SKM-1 treated with dmso at 0.1 percent for 144 hours (cell line): Measurements from ENCODE around the gene GOLGA8M.
"Not testable (repeated sequence)": the region's sequence is repeated elsewhere in the genome, so short reads cannot be mapped to it uniquely, and the experiment has no call there.

Source experiments
- DNase-seq: peaks from one replicate; lab custom pipeline; 2025; ENCODE audit not compliant: unreplicated experiment; lab: John Stamatoyannopoulos, UW

The GOLGA8M gene

DNA sequence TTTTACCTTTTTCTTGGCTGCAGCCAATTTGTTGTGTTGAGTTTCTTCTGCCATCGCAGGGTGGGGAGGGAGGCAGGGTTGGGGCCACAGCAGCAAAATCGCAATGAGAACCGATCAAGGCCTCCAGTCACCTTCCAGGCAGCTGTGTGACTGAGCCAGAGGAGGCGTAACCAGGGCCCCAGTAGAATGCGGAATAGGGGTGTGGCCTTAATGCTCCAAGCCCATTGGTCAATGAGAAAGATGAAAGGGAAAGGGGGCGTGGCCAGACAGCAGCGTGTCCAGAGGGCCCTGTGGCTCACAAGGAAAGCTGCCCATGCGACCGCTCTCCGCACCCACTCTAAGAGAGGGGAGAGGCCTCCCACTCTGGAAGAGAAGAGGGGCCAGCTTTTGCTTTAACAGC, at the start of gene GOLGA8M:
TSS of gene GOLGA8M (minus strand) at position 152 of the 400 bp plus-strand sequence. CDS start at position 54, 98 bp downstream.
- DNase-seq = not testable (repeated sequence)

GRCh38 chr15:28742890-28743289, 30.7 kb upstream of the GOLGA8M start:
- not testable (repeated sequence) for DNase-seq

DNA sequence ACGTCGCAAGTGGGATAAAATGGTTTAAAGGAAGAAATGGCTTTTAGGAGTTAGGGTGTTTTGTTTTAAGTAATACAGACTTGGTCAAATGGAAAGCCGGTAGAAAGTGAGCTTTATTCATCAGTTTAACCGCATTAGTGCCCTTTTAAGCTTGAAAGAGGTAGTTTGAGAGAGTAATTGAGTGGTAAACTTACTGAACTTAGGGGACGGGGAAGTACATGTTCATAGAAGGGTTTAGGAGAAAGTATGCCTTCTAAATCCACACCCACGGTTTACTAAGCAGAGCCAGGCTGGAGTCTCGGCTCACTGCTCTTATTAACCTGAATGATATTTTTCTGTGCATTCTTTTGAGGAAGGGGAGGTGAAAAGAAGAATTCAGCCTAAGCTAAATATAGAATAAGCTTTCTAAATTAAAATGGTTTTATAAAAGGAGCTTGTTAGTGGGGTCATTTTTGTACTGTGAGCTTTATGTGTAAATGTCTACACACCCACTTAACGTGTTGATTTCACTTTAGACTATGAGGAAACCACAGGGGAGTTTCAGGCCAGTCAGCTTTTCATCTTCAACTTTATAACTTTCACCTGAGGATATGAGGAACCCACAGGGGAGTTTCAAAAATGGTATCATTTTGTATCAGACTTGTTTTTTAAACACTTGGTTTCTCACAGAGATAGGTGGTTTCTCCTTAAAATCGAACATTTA, 26.5 kb upstream of the GOLGA8M start:
- not testable (repeated sequence) for DNase-seq

GRCh38 chr15:28738200-28738561, 26.0 kb upstream of the GOLGA8M start:
- not testable (repeated sequence) for DNase-seq

DNA sequence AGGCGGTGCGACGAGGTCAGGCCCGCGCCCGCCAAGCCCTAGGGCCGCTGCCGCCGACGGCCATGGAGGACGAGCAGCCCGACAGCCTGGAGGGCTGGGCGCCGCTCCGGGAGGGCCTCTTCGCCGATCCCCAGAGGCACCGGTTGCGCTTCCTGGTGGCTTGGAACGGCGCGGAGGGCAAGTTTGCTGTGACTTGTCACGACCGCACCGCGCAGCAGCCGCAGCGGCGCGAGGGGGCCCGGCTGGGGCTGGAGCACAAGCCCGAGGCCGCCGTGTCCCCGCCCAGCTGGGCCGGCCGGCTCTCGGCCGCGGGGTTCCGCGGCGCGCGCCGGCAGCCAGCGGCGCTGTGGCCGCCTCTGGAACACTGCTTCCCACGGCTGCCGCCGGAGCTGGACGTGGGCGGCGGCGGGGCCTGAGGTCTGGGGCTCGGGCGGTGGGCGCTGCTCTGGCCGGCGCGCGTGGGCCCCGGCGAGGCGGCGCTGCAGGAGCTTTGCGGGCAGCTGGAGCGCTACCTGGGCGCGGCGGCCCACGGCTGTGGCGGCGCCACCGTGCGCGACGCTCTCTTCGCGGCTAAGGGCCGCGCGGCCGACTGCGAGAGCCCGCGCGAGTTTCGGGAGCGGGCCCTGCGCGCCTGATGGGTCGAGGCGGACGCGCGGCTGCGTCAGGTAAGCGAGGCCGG, 25.4 kb upstream of the GOLGA8M start:
- DNase-seq = not testable (repeated sequence)

- DNase-seq = not testable (repeated sequence)
Observed at GRCh38 chr15:28728061-28728460, 15.8 kb upstream of the GOLGA8M start.

- not testable (repeated sequence) for DNase-seq
Observed at GRCh38 chr15:28727026-28727425, 14.8 kb upstream of the GOLGA8M start.

DNA sequence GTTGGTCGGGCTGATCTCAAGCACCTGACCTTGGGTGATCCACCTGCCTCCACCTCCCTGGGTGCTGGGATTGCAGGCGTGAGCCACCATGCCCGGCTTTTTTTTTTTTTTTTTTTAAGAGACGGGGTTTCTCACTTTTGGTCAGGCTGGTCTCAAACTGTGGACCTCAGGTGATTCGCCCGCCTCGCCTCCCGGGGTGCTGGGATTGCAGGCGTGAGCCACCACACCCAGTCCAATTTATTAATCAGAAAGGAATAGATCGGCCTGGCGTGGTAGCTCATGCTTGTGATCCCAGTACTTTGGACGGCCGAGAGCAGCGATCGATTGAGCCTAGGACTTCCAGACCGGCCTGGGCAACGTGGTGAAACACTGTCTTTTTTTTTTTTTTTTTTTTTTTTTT, 13.9 kb upstream of the GOLGA8M start:
- no peak for DNase-seq

GRCh38 chr15:28725556-28725955, 13.3 kb upstream of the GOLGA8M start:
- DNase-seq = no peak

DNA sequence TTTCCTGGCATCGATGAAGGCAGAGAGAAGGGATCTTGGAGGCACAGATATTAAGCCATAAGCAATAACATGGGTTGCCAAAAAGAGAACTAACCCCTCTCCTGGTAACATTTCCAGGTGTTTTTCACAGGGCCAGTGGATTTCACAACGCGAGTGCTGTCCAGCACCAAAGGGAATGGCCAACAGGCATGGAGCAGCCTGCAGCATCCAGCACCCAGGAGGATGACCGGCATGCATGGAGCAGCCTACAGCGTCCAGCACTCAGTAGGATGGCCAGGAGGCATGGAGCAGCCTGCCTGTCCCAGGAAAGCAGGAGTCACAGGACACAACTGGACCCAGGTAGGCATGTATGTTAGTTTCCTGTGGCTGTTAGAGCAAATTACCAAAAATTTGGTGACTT, 11.8 kb upstream of the GOLGA8M start:
- DNase-seq = not testable (repeated sequence)

- DNase-seq = not testable (repeated sequence)
Observed at GRCh38 chr15:28719626-28720025, 7.4 kb upstream of the GOLGA8M start.

DNA sequence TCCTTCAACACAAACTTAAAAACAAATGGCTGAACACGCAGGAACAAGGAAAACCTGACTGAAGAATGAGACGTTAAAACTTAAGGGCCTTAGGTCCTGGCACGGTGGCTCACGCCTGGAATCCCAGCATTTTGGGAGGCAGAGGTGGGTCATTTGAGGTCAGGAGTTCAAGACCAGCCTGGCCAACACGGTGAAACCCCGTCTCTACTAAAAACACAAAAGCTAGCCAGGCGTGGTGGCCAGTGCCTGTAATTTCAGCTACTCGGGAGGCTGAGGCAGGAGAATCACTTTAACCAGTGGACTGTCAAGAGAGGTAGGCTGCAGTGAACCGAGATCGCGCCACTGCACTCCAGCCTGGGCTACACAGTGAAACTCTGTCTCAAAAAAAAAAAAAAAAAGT, 6.4 kb upstream of the GOLGA8M start:
- not testable (repeated sequence) for DNase-seq

DNA sequence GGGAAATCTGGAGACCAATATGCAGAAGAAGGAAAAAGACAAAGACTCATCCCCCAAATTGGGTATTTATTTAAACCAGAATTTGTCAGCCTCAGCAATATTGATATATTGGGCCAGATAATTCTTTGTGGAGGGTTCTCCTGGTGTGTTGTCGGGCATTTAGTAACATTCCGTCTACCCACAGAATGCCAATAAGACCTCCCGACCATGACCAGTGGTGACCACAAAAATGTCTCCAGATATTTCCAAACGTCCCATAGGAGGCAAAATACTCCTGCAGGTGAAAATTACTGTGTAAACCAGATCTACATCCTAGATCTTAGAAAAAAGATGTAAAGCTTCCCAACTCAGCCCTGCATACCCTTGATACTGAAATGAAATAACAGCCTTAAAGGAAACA, 2.0 kb upstream of the GOLGA8M start:
- not testable (repeated sequence) for DNase-seq

DNA sequence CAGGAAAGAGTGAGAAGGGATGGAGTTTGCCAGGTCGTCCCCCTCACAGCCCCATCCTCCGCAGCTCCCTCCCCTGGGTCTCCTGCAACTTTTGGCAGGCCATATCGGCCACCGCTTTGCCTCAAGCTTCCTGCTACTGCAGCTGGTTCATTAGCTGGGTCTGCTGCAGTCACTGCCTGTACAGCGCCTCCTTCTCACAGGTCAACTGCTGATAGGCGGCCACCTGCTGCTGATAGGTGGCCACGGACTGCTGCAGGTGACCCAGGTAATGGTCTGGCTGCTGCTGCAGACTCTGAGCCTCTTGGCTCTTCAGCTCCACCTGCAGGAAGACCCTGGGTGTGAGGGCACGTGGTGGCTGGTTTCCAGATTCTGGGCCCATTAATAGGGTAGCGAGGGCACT, 8.3 kb downstream of the GOLGA8M start:
- not testable (repeated sequence) for DNase-seq

DNA sequence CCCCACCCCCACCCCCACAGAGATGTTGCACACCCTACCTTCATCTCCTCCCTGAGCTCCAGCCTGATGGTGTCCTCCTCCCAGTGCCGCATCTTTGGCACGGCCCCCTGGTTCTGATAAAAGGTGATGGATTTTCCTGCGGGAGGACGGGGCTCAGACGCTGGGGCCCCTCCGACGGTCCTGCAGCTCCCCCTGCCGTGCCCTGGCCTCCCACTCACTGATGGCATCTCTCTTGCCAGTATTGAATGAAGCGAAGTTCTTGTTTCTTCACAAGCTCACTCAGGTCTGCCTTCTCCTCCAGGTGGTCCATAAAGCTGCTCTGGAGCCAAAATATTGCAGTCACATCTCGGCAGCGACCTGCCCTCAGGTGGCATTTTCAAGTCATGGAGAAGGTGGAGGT, 9.8 kb downstream of the GOLGA8M start:
- DNase-seq = not testable (repeated sequence)

DNA sequence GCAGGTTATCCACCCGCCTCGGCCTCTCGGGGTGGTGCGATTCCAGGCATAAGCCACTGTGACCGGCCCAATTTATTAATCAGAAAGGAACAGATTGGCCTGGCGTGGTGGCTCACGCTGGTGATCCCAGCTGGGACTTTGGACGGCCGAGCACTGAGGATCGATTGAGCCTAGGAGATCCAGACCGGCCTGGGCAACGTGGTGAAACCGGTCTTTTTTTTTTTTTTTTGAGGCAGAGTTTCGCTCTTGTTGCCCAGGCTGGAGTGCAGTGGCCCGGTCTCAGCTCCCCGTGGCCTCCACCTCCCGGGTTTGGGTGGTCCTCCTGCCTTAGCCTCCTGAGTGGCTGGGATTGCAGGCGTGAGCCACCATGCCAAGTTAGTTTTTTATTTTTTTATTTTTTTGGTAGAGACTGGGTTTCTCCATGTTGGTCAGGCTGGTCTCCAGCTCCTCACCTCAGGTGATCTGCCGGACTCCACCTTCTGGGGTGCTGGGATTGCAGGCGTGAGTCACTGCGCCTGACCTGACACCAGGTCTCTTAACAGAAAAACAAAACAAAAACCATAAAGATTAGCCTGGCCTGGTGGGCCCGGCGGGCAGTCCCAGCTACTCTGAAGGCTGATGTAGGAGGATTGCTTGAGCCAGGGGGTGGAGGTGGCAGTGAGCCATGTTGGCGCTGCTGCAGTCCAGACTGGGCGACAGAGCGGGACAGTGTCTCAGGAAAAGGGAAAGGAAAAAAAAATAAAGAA, 18.0 kb downstream of the GOLGA8M start:
- DNase-seq = not testable (repeated sequence)

DNA sequence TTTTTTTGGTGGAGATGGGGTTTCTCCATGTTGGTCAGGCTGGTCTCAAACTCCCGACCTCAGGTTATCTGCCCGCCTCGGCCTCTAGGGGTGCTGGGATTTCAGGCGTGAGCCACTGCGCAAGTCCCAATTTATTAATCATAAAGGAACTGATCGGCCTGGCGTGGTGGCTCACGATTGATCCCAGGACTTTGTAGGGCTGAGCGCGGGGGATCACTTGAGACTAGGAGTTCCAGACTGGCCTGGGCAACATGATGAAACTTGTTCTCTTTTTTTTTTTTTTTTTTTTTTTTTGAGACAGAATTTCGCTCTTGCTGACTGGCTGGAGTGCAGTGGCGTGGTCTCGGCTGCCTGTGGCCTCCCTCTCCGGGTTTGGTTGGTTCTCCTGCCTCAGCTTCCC, 19.2 kb downstream of the GOLGA8M start:
- DNase-seq = not testable (repeated sequence)

DNA sequence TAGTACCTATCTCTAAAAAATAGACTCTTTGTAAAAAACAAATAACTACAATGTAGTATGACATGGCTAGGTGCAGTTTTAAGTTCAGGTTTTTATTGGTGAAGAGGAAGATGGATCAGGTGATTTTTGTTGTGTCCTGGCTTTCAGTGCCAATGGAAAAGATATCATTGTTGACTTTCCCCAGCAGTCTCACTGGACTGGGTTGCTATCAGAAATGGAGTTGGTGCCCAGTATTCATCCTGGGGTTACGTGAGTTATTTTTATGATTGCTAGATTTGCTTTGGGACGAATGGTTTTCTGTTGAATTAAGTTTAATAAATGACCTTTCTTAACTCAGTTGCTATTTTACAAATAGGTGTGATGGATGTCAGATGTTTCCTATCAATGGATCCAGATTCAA, 38.7 kb downstream of the GOLGA8M start:
- DNase-seq = not testable (repeated sequence)

- DNase-seq = not testable (repeated sequence)
Observed at GRCh38 chr15:28672122-28672521, 40.1 kb downstream of the GOLGA8M start.

GRCh38 chr15:28666402-28666801, 45.8 kb downstream of the GOLGA8M start:
- not testable (repeated sequence) for DNase-seq

DNA sequence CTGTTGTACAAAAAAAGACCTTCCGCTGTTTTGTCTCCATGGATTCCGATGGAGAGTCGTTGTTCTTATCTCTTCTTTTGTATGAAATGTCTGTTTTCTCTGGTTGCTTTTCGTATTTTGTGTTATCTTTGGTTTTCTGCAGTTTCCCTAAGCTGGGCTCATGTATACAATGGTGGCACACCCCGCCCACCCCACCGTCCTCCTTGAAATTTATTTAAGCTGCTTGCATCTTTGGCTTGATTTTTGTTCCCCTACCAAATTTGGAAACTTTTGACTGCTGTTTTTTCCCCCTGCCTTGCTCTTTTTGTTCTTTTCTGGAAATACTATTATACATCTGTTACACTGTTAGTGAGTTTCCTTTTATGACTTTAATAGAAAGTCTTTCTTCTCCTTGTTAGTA, 47.6 kb downstream of the GOLGA8M start:
- DNase-seq = not testable (repeated sequence)

- not testable (repeated sequence) for DNase-seq
Observed at GRCh38 chr15:28663717-28664116, 48.5 kb downstream of the GOLGA8M start.
